HG03565 (cell line): ENCODE measurements around the gene INHBC.
"Not testable (repeated sequence)": the region's sequence is repeated elsewhere in the genome, so short reads cannot be mapped to it uniquely, and the experiment has no call there.

Source experiments
- ATAC-seq: cut with Tn5 transposase; IDR thresholded peaks from one replicate; pipeline ENCODE4 v1.9.1; 2021; ENCODE audit warnings: mild to moderate bottlenecking, moderate library complexity; ENCODE audit not compliant: unreplicated experiment

Gene INHBC

GRCh38 chr12:57479376-57480115 lies 45.0 kb downstream of the INHBC start, which contains the start of gene ARHGAP9:
Gene ARHGAP9, minus strand, starts transcription at chr12:57479866. Its CDS starts 460 bp downstream, at chr12:57479406.
- ATAC-seq = no peak

GRCh38 chr12:57481671-57482070 lies 47.1 kb downstream of the INHBC start:
- no peak for ATAC-seq

- no peak for ATAC-seq
Observed at GRCh38 chr12:57483466-57483865, 48.9 kb downstream of the INHBC start.

DNA sequence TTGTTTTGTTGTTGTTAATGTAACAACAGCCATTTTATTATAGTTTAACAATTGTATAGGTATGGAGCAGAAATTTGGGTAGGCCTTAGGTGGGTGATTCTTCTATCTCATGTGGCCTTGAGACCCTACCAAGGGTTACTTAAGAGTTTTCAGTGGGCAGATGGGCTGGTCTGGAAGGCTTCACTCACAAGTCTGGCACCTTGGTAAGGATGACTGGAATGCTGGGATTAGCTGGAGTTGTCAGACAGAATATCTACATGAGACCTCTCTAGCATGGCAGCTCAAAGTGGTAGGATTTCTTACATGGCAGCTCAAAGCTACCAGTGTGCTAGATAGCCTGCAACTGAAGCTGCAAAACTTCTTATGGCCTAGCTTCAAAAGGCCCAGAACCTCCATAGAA lies 51.1 kb downstream of the INHBC start:
- no peak for ATAC-seq

GRCh38 chr12:57487055-57487596 lies 52.5 kb downstream of the INHBC start:
- ATAC-seq = no peak

DNA sequence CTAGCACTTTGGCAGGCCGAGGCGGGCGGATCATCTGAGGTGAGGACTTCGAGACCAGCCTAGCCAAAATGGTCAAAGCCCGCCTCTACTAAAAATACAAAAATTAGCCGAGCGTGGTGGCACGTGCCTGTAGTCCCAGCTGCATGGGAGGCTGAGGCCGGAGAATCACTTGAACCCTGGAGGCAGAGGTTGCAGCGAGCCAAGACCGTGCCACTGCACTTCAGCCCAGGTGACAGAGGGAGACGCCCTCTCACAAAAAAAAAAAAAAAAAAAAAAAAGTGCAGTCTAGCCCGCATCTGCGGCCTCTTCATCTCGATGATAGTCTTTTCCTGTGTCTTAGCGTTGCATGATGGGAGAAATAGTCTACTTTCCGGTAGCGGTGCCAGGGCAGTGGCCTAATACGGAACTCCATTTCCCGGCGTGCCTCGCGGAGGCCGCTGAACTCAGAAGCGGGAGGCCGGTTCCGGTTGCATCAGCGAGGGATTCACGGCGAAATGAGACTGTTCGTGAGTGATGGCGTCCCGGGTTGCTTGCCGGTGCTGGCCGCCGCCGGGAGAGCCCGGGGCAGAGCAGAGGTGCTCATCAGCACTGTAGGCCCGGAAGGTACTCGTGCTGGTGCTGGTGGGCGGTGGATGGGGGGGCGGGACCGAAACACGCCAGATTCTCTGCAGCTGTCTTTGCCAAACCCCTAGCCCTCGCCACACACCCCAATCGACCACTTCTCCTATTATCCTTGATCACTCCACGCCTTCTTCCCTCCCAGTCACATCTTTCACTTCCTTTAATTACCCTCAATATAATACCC lies 53.2 kb downstream of the INHBC start, which contains the start of gene MARS1:
MARS1 (plus strand) TSS at position 472 of the 805 bp plus-strand sequence; CDS start at position 495, 23 bp downstream.
- peak; percentile 99 for ATAC-seq

GRCh38 chr12:57488402-57489156 lies 54.0 kb downstream of the INHBC start:
- no peak for ATAC-seq

- no peak for ATAC-seq
Observed at GRCh38 chr12:57489157-57489641, 54.6 kb downstream of the INHBC start.

DNA sequence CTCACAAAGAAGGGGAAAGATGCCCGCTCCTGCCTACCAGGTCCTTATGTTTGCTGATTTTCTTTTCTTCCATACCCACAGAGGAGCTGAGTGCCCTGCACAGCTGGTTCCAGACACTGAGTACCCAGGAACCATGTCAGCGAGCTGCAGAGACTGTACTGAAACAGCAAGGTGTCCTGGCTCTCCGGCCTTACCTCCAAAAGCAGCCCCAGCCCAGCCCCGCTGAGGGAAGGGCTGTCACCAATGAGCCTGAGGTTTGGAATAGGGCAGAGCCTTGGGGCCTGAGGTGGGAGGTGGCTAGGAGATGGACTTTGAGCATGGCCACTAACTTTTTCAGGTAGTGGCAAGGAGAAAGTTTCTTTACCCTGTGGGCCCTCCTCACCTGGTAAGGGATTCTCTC lies 55.5 kb downstream of the INHBC start:
- ATAC-seq = no peak

- ATAC-seq = no peak
Observed at GRCh38 chr12:57491393-57492280, 57.1 kb downstream of the INHBC start.

GRCh38 chr12:57495051-57495701 lies 60.6 kb downstream of the INHBC start:
- ATAC-seq = not testable (repeated sequence)

DNA sequence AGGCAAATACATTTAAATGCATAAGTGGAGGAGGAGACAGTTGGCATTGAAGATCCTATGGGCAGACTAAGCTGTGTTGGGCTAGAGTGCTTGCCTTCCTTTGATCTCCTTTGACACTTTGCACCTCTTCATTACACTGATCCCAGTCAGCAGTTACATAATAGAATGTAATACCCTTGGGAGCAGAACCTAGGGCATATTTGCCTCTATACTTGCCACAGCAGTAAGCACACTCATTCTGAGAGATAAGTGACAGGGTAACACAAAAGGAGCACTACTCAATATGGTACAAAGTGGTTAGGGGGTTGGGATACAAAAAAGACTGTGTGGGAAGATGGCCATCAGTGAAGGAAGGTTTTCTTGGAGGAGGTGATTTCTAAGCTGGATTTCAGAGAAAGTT lies 62.2 kb downstream of the INHBC start:
- no peak for ATAC-seq

DNA sequence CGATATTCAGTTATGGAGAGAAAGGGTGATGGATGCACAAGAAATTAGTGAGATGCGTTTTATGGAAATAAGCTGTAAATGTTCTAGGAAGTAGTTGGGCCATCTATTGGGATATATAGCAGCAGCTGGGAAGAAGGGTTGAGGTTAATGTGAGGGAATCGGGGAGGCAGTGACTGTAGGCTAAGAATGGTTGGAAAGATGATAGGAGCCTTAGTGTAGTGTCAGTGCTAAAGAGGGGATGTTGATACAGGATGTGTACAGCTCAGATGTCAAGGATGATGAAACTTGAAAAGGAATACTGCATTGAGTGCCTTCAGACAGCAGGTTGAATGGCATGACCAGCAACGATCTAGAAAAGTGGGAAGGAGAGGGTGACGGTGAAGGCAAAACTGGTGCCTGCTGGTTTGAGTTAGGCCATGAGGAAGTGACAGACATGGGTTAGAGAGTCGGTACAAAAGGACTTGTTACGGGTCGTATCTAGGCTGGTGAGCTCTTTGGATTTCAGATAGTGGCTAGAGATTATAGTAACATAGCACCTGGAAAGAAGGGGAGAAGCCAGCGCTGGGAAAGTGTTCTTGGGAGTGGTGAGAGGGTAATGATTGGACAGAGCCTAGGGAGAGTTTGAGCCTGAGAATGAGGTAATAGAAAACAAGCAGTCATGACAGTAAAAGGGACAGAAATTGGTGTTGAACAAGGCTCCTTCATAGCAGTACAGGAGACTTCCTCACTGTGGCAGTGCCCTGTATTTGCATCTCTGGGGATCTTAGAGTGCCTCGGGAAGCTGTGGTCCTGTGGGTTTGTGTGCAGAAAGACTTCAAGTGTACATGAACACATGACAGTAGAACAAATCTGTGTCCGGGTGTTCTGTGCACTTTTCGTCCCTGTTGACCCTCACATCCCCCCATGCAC lies 62.9 kb downstream of the INHBC start:
- ATAC-seq = no peak

DNA sequence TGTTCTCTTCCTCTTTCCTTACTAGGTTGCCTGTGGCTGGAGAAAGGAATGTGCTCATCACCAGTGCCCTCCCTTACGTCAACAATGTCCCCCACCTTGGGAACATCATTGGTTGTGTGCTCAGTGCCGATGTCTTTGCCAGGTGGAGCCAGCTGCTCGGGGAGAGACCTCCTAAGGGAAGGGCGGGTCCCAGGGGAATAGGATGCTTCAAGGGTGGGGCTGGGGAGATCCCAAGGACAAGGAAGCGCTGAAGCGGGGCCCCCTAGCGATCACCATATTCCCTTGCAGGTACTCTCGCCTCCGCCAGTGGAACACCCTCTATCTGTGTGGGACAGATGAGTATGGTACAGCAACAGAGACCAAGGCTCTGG lies 63.5 kb downstream of the INHBC start:
- no peak for ATAC-seq

- no peak for ATAC-seq
Observed at GRCh38 chr12:57498571-57498970, 64.0 kb downstream of the INHBC start.

GRCh38 chr12:57500213-57500612 lies 65.6 kb downstream of the INHBC start:
- no peak for ATAC-seq
